Caki2 (cell line): Measurements from ENCODE around the gene ZHX3. TPM values are rescaled to one million over a fixed set of nuclear protein-coding genes. Genes with fewer than 3 reads are reported as not detected.
A peak's percentile ranks its signal among the peaks of the same experiment; 100 is the strongest.

ENCODE experiments used
- DNase-seq: peaks from one replicate; pipeline ENCODE4 v3.0.0-alpha.2; 2015; ENCODE audit warnings: low read depth
- in situ Hi-C: cut with HindIII; loops from 2 replicates; pipeline ENCODE4 v1.10.0; 2016; ENCODE audit warnings: low sequenced_read_pairs, low pct_unique_long_range_greater_than_20kb, mixed read lengths
- total RNA-seq: library from RNA; depleted of rRNA; stranded (reverse); fragments of >200 nt; shearing (Covaris generic); gene quantifications from 2 replicates; pipeline ENCODE4 v1.2.3, GENCODE V29; 2014; ENCODE audit warnings: low replicate concordance

ZHX3 gene
- total RNA-seq, 1 experiment from 2014 or later = 5.9 TPM

DNA sequence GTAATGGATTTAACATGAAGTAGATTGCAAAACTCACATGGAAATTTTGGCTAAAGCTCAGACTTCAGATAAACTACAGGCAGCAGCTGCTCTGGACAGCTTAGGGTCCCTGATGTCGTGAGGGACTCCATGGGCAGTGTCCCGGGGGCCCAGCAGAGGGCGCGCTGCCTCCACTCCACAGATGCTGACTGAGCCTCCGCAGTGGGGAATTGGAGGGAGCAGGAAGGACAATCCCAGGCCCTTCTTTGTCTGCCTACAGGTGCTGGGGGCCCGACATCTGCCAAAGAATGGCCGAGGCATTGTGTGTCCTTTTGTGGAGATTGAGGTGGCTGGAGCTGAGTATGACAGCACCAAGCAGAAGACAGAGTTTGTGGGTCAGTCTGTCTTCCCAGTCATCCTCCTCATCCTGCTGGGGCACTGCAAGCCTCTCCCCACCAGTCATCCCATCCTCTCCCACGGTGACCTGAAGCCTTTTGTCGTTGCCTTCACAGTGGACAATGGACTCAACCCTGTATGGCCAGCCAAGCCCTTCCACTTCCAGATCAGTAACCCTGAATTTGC is 144.3 kb downstream of the ZHX3 start:
- DNase-seq = peak; percentile 62
- in situ Hi-C loops = no loop called here

DNA sequence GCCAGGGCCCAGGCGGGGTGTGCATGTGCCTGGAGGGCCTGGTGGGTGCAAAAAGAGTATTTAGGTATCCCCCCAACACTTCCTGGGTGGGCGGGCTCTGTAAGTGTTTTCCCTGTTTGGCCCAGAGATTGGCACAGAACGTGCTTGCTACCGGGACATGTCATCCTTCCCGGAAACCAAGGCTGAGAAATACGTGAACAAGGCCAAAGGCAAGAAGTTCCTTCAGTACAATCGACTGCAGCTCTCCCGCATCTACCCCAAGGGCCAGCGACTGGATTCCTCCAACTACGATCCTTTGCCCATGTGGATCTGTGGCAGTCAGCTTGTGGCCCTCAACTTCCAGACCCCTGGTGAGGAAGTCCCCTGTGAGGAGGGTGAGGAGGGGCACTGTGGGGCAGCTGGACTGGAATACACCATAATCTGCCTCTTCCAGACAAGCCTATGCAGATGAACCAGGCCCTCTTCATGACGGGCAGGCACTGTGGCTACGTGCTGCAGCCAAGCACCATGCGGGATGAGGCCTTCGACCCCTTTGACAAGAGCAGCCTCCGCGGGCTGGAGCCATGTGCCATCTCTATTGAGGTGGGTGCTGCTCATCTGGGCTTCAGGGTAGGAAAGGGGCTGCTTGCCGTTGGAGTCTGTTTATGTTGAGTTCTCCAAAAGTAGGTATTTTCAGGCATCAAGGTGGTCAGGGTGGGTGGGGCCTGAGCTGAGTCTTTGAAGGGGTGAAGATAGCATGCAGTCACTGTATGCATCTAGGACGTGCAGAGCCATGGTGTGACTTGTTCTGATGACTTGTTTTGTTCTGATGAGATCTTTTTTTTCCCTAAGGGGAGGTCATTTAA is 145.0 kb downstream of the ZHX3 start:
- in situ Hi-C loops = no loop called here
- no peak for DNase-seq

DNA sequence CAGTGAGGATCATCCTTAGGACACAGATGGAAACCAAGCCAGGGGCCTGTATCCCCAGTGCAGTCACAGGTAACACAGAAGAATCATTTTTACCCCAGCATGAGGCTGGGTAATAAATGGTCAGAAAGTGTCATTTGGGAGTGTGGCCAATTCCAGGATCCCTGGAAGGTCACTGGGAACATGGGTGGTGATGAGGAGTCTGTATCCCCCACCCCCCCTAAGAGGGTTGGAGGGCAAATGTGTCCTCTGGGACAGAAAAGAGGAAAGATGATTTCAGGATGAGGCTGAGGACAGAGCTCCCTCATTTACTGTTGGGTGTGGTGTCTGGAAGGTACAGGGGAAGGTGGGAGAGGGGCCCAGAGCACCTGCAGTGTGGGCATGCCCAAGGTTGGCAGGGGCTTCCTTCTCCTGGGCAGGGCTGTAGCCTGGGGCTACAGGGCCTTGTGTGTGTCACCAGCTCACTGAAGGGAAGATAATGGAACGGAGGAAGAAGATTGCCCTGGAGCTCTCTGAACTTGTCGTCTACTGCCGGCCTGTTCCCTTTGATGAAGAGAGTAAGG is 145.7 kb downstream of the ZHX3 start:
- DNase-seq = no peak
- in situ Hi-C loops = no loop called here

DNA sequence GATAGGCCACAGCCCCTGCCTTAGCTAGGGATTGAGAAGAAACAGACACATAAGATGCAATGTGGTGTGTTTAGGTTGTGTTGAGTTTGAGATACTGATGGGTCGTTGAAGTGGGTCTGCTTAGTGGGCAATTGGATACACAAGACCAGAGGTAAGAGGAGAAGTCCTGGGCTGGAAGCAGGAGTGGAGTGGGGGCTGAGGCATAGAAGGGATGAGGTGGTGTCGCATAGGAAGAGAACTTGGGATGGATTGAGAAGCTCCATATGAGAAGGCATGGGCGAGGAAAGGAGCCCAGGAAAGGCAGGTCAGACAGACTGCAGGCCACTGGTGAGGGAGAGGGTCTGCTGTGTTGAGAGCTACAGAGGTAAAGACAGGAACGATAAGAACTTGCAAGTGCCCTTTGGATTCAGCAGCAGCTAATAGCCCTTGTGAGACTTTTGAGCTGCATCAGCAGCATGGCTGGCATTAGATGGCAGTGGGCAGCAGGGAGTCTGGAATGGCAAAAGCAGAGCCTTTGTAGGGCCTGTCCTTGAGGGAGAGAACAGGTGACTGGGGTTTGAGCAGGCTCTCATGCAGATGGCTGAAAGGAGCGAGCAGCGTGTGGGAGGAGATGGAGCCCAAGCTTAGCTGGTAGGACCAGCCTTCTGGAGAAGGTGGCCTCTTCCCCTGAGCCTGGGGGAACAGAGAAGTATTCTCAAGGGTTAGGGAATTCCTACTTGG is 147.0 kb downstream of the ZHX3 start:
- in situ Hi-C loops = no loop called here

DNA sequence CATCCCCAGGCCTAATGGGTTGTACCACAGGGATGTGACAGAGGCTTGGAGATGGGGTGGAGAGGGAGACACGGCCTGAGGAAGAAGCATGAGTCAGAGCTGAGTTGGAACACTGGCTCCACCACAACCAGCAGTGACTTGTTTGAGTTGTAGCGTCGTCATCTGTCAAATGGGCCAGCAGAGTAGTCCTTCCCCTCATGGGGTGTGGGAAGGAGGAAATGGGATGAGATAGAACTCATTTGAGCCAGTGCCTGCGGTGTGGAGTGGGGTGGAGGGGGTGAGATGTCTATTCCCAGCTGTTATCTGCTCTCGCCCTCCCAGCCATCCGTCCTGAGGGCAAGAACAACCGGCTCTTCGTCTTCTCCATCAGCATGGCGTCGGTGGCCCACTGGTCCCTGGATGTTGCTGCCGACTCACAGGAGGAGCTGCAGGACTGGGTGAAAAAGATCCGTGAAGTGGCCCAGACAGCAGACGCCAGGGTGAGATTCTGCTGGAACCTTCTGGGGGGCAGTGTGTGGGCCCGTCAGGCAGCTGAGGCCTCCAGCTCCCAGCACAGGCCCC is 147.7 kb downstream of the ZHX3 start:
- DNase-seq = no peak
- in situ Hi-C loops = no loop called here

More for the DNA sequence above, 147.0 kb downstream of the ZHX3 start:
- DNase-seq = no peak

DNA sequence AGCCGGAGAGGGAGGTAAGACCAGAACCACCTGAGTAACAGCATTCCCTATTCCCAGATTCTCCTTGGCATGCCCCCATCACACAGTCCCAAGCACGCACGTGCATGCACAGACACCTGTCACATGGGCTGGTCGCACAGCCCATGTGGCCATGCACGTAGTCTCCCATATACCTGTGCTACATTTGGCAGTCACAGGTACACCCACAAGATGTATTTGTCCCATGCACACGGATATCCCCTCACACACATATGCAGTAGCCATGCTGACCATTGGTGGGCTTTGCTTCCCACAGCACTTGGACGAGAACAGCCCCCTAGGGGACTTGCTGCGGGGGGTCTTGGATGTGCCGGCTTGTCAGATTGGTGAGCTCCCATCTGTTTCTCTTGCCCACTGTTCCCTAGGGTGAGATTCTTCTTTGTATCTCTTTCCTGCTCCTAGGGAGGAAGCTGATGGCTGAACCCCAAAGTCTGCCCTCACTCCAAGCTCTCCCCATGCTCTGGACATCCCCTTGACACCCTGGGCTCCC is 148.3 kb downstream of the ZHX3 start:
- no peak for DNase-seq
- in situ Hi-C loops = no loop called here

DNA sequence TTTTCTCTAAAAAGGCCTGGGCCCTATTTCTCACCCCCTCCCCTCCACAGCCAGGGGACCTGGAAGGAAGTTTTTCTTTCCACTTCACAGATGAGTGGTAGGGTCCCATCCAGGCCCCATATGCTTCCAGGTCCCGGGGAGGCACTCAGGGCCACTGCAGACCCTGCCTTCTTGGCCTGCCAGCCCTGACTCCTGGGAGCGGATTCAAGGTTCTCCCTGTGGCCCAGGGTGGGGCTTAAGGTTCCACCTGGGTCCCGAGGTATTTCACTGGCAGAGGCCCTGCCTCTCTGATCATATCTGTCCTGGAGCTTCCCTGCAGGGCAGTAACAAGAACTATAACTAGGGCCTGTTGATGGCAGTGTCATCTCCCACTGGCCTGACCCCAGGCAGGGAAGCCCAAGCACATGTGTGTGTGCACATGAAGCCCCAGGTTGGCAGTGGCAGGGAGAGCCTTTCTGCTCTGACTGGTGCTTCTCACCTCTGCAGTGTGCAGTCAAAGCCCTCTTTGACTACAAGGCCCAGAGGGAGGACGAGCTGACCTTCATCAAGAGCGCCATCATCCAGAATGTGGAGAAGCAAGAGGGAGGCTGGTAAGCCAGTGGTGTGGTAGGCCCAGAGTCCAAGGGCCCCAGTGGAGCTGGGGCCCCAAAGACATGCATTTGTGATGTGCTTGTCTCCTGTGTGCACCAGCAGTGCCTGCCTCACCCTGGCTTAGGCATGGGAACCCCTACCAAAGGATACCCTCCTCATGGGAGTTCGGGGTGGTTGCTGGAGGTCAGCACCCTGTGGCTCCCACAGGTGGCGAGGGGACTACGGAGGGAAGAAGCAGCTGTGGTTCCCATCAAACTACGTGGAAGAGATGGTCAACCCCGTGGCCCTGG is 149.0 kb downstream of the ZHX3 start:
- in situ Hi-C loops = no loop called here
- DNase-seq = no peak

DNA sequence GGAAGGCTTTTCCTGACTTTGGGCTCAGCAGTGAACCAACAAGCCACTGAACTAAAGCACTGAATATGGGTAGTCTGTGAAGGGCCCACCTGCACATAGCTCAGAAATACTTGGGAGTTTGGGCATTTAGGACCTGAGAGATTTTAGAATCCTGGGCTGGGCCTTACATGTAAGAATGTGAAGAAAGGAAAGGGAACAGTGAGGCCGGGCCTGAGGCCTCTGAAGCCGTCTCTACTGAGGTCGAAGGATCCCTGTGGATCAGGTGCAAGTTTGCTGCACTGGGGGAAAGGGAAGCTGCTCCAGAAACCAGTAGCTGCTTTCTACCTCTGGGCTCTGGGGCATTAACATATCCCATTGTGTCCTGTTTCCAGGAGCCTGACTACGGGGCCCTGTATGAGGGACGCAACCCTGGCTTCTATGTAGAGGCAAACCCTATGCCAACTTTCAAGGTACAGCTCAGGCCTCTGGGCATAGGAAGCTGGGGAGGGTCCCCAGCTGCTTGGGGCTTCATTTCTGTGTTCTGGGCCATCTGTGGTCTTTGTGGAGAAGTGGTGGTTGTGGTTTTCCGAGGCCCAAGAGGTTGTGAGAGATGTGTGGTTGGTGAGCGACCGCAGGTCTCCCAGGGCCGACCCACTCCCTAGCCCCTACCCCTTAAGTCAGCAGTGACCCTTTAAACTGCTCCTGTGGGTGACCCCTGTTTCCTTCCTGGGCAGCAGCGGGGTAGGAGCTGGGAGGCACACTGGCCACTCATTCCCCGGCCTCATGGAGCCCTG is 149.9 kb downstream of the ZHX3 start:
- in situ Hi-C loops = no loop called here
- no peak for DNase-seq

DNA sequence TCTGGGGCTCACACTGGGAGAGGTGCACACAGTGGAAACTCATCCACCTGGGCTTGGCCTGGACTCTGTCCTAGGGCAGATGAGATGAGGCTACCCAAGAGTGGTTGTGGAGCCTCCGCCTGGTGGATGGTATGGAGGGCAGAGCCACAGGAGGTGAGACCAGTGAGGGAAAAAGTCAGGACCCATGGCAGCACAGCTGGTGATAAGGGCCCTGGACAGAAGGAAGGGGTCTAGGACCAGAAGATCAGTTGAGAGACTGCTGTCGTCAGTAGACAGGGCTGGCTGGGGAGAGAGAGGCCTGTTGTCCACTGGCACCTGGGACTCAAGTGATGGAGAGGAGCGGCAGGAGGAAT is 150.4 kb downstream of the ZHX3 start:
- no peak for DNase-seq
- in situ Hi-C loops = no loop called here

DNA sequence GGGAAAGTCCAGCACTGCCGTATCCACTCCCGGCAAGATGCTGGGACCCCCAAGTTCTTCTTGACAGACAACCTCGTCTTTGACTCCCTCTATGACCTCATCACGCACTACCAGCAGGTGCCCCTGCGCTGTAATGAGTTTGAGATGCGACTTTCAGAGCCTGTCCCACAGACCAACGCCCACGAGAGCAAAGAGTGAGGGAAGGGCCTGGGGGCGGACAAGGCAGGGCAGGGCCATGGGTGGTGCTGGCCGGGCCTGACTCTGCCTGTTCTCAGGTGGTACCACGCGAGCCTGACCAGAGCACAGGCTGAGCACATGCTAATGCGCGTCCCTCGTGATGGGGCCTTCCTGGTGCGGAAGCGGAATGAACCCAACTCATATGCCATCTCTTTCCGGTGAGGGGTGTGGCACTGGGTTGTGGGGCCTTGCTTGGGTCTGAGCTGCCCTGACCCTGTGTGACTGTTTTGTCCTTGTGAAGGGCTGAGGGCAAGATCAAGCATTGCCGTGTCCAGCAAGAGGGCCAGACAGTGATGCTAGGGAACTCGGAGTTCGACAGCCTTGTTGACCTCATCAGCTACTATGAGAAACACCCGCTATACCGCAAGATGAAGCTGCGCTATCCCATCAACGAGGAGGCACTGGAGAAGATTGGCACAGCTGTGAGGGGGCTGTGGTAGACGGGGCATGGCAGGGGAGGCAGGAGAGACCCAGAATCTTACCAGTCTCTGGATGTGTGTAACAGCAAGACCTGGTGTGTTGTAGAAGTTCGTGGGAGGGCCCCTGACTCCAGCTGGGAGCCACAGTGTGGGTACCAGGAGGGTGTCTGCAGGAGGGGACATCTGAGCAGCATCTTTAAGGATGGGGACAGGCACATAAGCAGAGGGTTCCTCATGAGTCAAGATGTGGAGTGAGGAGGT is 151.1 kb downstream of the ZHX3 start:
- in situ Hi-C loops = no loop called here
- no peak for DNase-seq

DNA sequence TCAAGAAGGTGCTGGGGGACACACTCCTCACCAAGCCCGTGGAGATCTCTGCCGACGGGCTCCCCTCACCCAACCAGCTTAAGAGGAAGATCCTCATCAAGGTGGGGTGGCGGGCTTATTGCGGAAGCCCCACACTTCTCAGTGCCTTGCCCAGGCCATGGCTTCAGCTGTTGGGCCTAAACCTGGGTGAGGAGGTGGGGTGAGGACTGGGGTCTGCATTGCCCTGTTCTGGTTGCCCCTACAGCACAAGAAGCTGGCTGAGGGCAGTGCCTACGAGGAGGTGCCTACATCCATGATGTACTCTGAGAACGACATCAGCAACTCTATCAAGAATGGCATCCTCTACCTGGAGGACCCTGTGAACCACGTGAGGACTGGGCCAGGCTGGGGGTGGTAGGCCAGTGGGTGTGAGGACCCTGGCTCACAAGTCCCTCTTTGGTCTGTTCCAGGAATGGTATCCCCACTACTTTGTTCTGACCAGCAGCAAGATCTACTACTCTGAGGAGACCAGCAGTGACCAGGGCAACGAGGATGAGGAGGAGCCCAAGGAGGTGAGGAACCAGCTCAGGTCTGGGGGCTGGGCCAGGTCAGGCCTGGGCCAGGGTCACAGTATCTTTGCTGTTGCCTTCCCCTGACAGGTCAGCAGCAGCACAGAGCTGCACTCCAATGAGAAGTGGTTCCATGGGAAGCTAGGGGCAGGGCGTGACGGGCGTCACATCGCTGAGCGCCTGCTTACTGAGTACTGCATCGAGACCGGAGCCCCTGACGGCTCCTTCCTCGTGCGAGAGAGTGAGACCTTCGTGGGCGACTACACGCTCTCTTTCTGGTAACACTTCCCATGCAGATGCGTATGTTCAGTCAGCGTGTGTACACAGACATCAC is 152.3 kb downstream of the ZHX3 start:
- in situ Hi-C loops = no loop called here
- DNase-seq = no peak

DNA sequence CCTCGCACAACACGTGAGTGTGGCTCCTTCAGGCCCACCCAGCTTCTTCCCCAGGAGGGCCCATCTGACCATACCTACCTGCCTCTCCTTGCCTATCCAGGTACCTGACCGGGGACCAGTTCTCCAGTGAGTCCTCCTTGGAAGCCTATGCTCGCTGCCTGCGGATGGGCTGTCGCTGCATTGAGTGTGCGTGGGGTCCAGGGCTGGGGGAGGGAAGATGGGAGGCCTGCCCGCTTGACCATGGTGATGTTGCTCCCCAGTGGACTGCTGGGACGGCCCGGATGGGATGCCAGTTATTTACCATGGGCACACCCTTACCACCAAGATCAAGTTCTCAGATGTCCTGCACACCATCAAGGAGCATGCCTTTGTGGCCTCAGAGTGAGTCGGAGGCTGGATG is 153.7 kb downstream of the ZHX3 start:
- DNase-seq = no peak
- in situ Hi-C loops = no loop called here

DNA sequence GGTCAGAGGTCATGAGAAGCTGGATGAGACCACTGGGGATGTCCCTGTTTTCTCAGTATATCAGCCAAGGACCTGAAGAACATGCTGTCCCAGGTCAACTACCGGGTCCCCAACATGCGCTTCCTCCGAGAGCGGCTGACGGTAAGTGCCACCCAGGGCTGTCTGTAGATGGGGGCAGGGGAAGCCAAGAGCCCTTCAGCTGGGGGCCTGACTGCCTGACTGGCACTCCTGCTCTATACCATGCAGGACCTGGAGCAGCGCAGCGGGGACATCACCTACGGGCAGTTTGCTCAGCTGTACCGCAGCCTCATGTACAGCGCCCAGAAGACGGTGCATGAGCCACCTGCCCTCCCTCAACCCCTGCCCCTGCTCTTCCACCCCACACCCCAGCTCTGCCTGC is 155.1 kb downstream of the ZHX3 start:
- no peak for DNase-seq
- in situ Hi-C loops = no loop called here

DNA sequence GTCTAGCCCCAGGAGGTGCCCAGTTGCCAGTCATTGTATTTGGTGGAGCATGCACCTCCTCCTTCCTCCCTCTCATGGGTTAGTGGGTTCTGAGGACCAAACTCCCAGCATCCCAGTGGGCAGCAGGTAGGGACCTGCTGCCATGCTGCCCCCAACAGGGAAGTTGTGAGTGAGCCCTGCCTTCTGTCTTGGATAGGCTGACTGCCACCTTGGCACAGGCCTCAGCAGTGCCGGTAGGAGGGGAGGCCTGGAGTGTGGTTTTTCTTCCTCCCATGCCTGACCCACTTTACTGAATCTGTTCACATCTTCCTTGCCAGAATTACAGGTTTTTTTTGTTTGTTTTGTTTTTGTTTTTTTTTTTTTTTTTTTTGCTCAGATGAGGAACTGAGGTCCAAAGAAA is 155.6 kb downstream of the ZHX3 start:
- in situ Hi-C loops = no loop called here
- DNase-seq = no peak

DNA sequence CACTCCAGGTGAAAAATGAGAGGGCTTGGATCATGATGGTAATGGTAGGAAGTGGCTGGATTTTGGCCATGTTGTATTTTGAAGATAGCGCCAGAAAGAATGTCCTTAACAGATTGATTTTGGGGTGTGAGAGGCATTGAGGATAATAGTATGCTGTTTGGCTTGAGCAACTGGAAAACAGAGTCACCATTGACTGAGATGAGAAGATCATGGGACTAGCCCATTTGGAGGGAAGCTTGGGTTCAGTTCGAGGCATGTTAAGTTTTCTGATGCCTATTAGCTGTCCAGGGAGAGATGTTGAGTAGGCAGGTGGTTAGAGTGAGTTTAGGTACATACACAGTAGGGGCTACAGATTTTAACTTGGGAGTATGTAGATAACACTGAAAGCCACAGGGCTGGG is 156.8 kb downstream of the ZHX3 start:
- in situ Hi-C loops = no loop called here
- DNase-seq = no peak
